ENCODE results near the gene FGFR1OP2. TPM values are rescaled to one million over a fixed set of nuclear protein-coding genes. Genes with fewer than 3 reads are reported as not detected.

Gene FGFR1OP2
- total and polyA plus RNA-seq, 2 experiments from 2014 or later, result 35.6 to 45.0 TPM

DNA sequence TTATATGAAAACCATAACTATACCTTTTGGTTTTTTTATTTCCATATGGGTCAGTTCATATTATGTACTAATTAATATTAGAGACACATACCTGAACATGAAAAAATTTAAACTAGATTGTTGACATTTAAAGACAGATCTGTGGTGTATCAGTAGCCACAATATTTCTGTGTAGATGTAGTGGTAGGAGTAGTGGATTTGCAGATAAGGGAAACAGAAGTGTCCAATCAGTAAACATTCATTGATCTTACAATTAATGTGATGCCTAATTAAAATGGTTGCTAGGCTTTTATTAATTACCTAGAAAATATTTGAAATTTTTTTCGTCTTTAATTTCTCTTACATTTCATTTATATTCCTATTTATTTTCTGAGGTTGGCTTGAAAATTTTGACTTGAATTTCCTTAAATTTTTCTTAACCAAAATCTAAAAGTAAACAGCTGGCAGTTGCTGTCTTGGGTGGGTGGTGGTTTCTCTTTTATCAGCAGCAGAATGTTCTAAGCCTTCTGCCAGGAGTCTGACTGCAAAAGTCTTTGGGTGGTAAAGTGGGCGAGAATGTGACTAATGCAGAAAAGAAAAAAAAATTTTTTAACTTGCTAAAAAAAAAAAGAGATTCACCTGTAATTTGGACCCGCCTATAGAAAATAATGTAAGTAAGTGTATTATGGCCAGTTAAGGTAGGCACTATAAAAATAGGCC is 2.4 kb downstream of the FGFR1OP2 start:
- Histone ChIP-seq H3K4me3 (no peak overlapping the region), H3K79me2 (replicated peaks; ENCODE audit: insufficient read depth) (peaks cover 89% of the 10 kb centered on the region), H3K9me2 (ENCODE audit: insufficient read depth) (no peaks in the 10 kb centered on the region), H2AFZ (no peak overlapping the region), H3K36me3 (ENCODE audit: insufficient read depth) (no peaks in the 10 kb centered on the region), H3K4me1 (ENCODE audit: insufficient read depth) (peaks cover 23% of the 10 kb centered on the region), H3K4me2 (no peak overlapping the region), H3F3A (replicated peaks; ENCODE audit: low read depth) (no peaks in the 10 kb centered on the region), H3K27ac (ENCODE audit: low read depth) (no peak overlapping the region), H4K20me1 (replicated peaks; ENCODE audit: insufficient read depth) (peaks cover 41% of the 10 kb centered on the region), H3K27me3 (ENCODE audit: insufficient read depth) (no peaks in the 10 kb centered on the region)
- TF ChIP-seq, protein P1, sequence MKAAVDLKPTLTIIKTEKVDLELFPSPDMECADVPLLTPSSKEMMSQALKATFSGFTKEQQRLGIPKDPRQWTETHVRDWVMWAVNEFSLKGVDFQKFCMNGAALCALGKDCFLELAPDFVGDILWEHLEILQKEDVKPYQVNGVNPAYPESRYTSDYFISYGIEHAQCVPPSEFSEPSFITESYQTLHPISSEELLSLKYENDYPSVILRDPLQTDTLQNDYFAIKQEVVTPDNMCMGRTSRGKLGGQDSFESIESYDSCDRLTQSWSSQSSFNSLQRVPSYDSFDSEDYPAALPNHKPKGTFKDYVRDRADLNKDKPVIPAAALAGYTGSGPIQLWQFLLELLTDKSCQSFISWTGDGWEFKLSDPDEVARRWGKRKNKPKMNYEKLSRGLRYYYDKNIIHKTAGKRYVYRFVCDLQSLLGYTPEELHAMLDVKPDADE (IDR thresholded peaks at IDR 0.05), result no peak
- no peak for ATAC-seq
- H3K9me3 Mint-ChIP-seq, result peaks cover 3% of the 10 kb centered on the region; the same call in 2 of the 3 replicates
- no peak overlapping the region for H3K27ac Mint-ChIP-seq
- DNase-seq (ENCODE audit: low spot score), result no peak
- peaks cover 10% of the 10 kb centered on the region for H3K27me3 Mint-ChIP-seq (ENCODE audit: insufficient read depth, low read depth, poor library complexity)
- peaks cover 17% of the 10 kb centered on the region for H3K4me1 Mint-ChIP-seq
- no peak overlapping the region; the same call in 2 of the 3 replicates for H3K4me3 Mint-ChIP-seq
- no peaks in the 10 kb centered on the region; the same call in 2 of the 3 replicates for H3K36me3 Mint-ChIP-seq (ENCODE audit: low read depth)

DNA sequence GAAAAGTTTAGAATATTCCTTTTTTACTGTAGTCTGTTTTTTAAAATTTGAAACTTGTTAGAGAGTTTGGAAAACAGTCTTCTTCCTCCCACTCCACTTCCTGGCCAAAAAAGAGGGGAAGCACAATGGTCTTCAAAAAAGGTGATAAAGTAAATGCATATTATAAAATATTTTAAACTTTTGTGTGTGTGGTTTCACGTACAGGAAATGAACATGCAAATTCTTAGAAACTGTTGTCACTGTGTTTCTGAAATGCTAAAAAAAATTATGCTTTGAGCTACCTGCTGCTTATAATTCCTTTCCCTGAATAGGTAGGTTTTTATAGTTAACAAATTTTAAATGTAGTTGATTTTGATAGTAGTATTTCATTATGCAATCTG is 2.9 kb downstream of the FGFR1OP2 start:
- no peak for ATAC-seq
- TF ChIP-seq ZNF331 (CRISPR knock-in tag; IDR thresholded peaks at IDR 0.05; ENCODE audit: low read depth) (no peak), STAT1 (IDR thresholded peaks at IDR 0.05; ENCODE audit: unreplicated experiment) (no peak), EZH2 (IDR thresholded peaks at IDR 0.05; ENCODE audit: low read depth, unreplicated experiment) (no peak), POLR2AphosphoS5 (IDR thresholded peaks at IDR 0.05; ENCODE audit: low read depth) (no peak)
- TF ChIP-seq, protein P1 (IDR thresholded peaks at IDR 0.05), result no peak
- TF ChIP-seq, protein P2, sequence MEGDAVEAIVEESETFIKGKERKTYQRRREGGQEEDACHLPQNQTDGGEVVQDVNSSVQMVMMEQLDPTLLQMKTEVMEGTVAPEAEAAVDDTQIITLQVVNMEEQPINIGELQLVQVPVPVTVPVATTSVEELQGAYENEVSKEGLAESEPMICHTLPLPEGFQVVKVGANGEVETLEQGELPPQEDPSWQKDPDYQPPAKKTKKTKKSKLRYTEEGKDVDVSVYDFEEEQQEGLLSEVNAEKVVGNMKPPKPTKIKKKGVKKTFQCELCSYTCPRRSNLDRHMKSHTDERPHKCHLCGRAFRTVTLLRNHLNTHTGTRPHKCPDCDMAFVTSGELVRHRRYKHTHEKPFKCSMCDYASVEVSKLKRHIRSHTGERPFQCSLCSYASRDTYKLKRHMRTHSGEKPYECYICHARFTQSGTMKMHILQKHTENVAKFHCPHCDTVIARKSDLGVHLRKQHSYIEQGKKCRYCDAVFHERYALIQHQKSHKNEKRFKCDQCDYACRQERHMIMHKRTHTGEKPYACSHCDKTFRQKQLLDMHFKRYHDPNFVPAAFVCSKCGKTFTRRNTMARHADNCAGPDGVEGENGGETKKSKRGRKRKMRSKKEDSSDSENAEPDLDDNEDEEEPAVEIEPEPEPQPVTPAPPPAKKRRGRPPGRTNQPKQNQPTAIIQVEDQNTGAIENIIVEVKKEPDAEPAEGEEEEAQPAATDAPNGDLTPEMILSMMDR (conservative IDR thresholded peaks at IDR 0.05; ENCODE audit: low read depth in 2 of 2), result no peak
- TF ChIP-seq, protein P3, sequence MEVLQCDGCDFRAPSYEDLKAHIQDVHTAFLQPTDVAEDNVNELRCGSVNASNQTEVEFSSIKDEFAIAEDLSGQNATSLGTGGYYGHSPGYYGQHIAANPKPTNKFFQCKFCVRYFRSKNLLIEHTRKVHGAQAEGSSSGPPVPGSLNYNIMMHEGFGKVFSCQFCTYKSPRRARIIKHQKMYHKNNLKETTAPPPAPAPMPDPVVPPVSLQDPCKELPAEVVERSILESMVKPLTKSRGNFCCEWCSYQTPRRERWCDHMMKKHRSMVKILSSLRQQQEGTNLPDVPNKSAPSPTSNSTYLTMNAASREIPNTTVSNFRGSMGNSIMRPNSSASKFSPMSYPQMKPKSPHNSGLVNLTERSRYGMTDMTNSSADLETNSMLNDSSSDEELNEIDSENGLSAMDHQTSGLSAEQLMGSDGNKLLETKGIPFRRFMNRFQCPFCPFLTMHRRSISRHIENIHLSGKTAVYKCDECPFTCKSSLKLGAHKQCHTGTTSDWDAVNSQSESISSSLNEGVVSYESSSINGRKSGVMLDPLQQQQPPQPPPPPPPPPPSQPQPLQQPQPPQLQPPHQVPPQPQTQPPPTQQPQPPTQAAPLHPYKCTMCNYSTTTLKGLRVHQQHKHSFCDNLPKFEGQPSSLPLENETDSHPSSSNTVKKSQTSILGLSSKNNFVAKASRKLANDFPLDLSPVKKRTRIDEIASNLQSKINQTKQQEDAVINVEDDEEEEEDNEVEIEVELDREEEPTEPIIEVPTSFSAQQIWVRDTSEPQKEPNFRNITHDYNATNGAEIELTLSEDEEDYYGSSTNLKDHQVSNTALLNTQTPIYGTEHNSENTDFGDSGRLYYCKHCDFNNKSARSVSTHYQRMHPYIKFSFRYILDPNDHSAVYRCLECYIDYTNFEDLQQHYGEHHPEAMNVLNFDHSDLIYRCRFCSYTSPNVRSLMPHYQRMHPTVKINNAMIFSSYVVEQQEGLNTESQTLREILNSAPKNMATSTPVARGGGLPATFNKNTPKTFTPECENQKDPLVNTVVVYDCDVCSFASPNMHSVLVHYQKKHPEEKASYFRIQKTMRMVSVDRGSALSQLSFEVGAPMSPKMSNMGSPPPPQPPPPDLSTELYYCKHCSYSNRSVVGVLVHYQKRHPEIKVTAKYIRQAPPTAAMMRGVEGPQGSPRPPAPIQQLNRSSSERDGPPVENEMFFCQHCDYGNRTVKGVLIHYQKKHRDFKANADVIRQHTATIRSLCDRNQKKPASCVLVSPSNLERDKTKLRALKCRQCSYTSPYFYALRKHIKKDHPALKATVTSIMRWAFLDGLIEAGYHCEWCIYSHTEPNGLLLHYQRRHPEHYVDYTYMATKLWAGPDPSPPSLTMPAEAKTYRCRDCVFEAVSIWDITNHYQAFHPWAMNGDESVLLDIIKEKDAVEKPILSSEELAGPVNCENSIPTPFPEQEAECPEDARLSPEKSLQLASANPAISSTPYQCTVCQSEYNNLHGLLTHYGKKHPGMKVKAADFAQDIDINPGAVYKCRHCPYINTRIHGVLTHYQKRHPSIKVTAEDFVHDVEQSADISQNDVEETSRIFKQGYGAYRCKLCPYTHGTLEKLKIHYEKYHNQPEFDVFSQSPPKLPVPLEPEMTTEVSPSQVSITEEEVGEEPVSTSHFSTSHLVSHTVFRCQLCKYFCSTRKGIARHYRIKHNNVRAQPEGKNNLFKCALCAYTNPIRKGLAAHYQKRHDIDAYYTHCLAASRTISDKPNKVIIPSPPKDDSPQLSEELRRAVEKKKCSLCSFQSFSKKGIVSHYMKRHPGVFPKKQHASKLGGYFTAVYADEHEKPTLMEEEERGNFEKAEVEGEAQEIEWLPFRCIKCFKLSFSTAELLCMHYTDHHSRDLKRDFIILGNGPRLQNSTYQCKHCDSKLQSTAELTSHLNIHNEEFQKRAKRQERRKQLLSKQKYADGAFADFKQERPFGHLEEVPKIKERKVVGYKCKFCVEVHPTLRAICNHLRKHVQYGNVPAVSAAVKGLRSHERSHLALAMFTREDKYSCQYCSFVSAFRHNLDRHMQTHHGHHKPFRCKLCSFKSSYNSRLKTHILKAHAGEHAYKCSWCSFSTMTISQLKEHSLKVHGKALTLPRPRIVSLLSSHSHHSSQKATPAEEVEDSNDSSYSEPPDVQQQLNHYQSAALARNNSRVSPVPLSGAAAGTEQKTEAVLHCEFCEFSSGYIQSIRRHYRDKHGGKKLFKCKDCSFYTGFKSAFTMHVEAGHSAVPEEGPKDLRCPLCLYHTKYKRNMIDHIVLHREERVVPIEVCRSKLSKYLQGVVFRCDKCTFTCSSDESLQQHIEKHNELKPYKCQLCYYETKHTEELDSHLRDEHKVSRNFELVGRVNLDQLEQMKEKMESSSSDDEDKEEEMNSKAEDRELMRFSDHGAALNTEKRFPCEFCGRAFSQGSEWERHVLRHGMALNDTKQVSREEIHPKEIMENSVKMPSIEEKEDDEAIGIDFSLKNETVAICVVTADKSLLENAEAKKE (CRISPR knock-in tag; IDR thresholded peaks at IDR 0.05), result no peak
- H3K4me2 ChIP-seq, result no peak overlapping the region
- H4K20me1 ChIP-seq (replicated peaks; ENCODE audit: insufficient read depth), result peaks cover 36% of the 10 kb centered on the region
- no peaks in the 10 kb centered on the region for H3K9me2 ChIP-seq (ENCODE audit: insufficient read depth)
- no peak overlapping the region for H3K4me3 Mint-ChIP-seq
- H3K79me2 ChIP-seq (replicated peaks; ENCODE audit: insufficient read depth), result peaks cover 89% of the 10 kb centered on the region
- H3K9me3 Mint-ChIP-seq, result peaks cover 3% of the 10 kb centered on the region; the same call in 2 of the 3 replicates
- H3F3A ChIP-seq (replicated peaks; ENCODE audit: low read depth), result no peaks in the 10 kb centered on the region
- H3K4me1 ChIP-seq (ENCODE audit: insufficient read depth), result peaks cover 20% of the 10 kb centered on the region
- H3K36me3 ChIP-seq (ENCODE audit: insufficient read depth), result no peaks in the 10 kb centered on the region
- H3K4me3 ChIP-seq, result no peak overlapping the region
- no peaks in the 10 kb centered on the region; the same call in 2 of the 3 replicates for H3K36me3 Mint-ChIP-seq (ENCODE audit: low read depth)
- no peak for DNase-seq (ENCODE audit: low spot score)
- H3K27ac Mint-ChIP-seq, result no peak overlapping the region
- no peaks in the 10 kb centered on the region for H3K27me3 ChIP-seq (ENCODE audit: insufficient read depth)
- peaks cover 10% of the 10 kb centered on the region for H3K27me3 Mint-ChIP-seq (ENCODE audit: insufficient read depth, low read depth, poor library complexity)
- peaks cover 12% of the 10 kb centered on the region for H3K4me1 Mint-ChIP-seq
- no peak overlapping the region for H2AFZ ChIP-seq
- no peak overlapping the region for H3K27ac ChIP-seq (ENCODE audit: low read depth)
